GM12878 (cell line): Measurements from ENCODE around the gene USP17L28. TPM values are rescaled to one million over a fixed set of nuclear protein-coding genes. Genes with fewer than 3 reads are reported as not detected.
"Not testable (repeated sequence)": the region's sequence is repeated elsewhere in the genome, so short reads cannot be mapped to it uniquely, and the experiment has no call there.

Source experiments
- ATAC-seq: fragments of 200-7000 bp; cut with Tn5 transposase; 3 replicates; pipeline ENCODE4 v1.9.1; 2020; ENCODE audit warnings: mild to moderate bottlenecking, moderate library complexity
- BruUV-seq: library from RNA; stranded (reverse); fragments of 400-500 nt; replicated peaks from 2 replicates; lab custom pipeline; 2021; lab: Mats Ljungman, UMichigan
- CTCF ChIA-PET: fragments of 300-600 bp; sonication (Branson Sonifier 250); formaldehyde crosslinking; extraction: SDS; loops from one replicate; lab custom pipeline; 2021; ENCODE audit warnings: inconsistent platforms; lab: Yijun Ruan, JAX
- POLR2A ChIA-PET: fragments of 350-600 bp; formaldehyde crosslinking; extraction: SDS; loops from one replicate; lab custom pipeline; 2021; ENCODE audit warnings: inconsistent platforms; lab: Charles Lee
- RAD21 ChIA-PET: fragments of 300-600 bp; sonication (Branson Sonifier 250); formaldehyde crosslinking; loops from one replicate; lab custom pipeline; 2023; ENCODE audit warnings: antibody characterized with exemption; ENCODE audit not compliant: unreplicated experiment; lab: Charles Lee
- SMC1A ChIA-PET: fragments of 300-600 bp; sonication (Branson Sonifier 250); formaldehyde crosslinking; loops from one replicate; lab custom pipeline; 2023; ENCODE audit not compliant: unreplicated experiment, uncharacterized antibody; lab: Charles Lee
- DNase-seq: peaks from one replicate; pipeline ENCODE4 v3.0.0-alpha.2; 2011; ENCODE audit warnings: low read depth, low spot score
- FAIRE-seq: peaks from 3 replicates; lab custom pipeline; 2011; peaks lifted over from hg19 to GRCh38; lab: Jason Lieb, UNC
- H2AFZ ChIP-seq: 2 replicates; pipeline ENCODE4 v1.6.0; 2011; ENCODE audit warnings: low read depth, low read length, control low read depth; ENCODE audit not compliant: control insufficient read depth
- H3K27ac ChIP-seq: 2 replicates; pipeline ENCODE4 v1.5.1; 2011; ENCODE audit warnings: control low read depth; ENCODE audit not compliant: control insufficient read depth, insufficient read depth
- H3K27me3 ChIP-seq, 2 experiments: replicated peaks in 1 of 2; 2 replicates each; pipeline versions ENCODE4 v1.6.0 to v1.6.1; 2011; ENCODE audit warnings: low read length in 1 of 2; ENCODE audit not compliant: control insufficient read depth in 2 of 2, insufficient read depth in 2 of 2
- H3K36me3 ChIP-seq, 2 experiments: 2 replicates each; pipeline ENCODE4 v1.5.1; 2011; ENCODE audit warnings: low read length in 1 of 2; ENCODE audit not compliant: control insufficient read depth in 2 of 2, insufficient read depth in 2 of 2
- H3K4me1 ChIP-seq: 2 replicates; pipeline ENCODE4 v1.6.1; 2011; ENCODE audit warnings: mild to moderate bottlenecking, low read length, moderate library complexity, mixed read lengths; ENCODE audit not compliant: control insufficient read depth, insufficient read depth
- H3K4me2 ChIP-seq: 2 replicates; pipeline ENCODE4 v1.6.0; 2011; ENCODE audit warnings: control low read depth; ENCODE audit not compliant: control insufficient read depth, insufficient read depth
- H3K4me3 ChIP-seq: fragments of 200-600 bp; sonication (generic); 2 replicates; pipeline ENCODE4 v1.5.1; 2016
- H3K79me2 ChIP-seq: 2 replicates; pipeline ENCODE4 v1.6.0; 2011; ENCODE audit warnings: low read length; ENCODE audit not compliant: control insufficient read depth, insufficient read depth
- H3K9ac ChIP-seq: 2 replicates; pipeline ENCODE4 v1.8.0; 2011; ENCODE audit warnings: low read length, control low read depth, mixed read lengths; ENCODE audit not compliant: control insufficient read depth, insufficient read depth
- H3K9me3 ChIP-seq: replicated peaks from 3 replicates; pipeline ENCODE4 v1.5.1; 2011; ENCODE audit warnings: mild to moderate bottlenecking, low read length; ENCODE audit not compliant: control insufficient read depth, insufficient read depth
- H4K20me1 ChIP-seq: 2 replicates; pipeline ENCODE4 v1.6.0; 2011; ENCODE audit not compliant: control insufficient read depth, insufficient read depth
- WGBS: methylation state at CpG from one replicate; pipeline ENCODE4 v1.1.6; 2016; ENCODE audit warnings: low lambda C conversion rate; ENCODE audit not compliant: insufficient replicate concordance, insufficient coverage; ENCODE audit errors: missing lambda C conversion rate; 5-methylcytosine and 5-hydroxymethylcytosine counted together
- in situ Hi-C: fragments of 300-500 bp; cut with MboI; formaldehyde crosslinking; loops from 9 replicates; pipeline ENCODE4 v1.14.3; 2018; ENCODE audit warnings: mixed read lengths
- intact Hi-C: fragments of 100-400 bp; cut with micrococcal nuclease; formaldehyde crosslinking; loops from one replicate; pipeline ENCODE4 v1.14.2; 2022; ENCODE audit not compliant: unreplicated experiment
- polyA plus RNA-seq, 11 experiments: library from polyadenylated mRNA; depleted of rRNA in 4 of 11; unstranded in 6 of 11; stranded (reverse) in 5 of 11; fragments of >200 nt; fragmentation: Nextera tagmentation in 4 of 11; fragmentation: Illumina TruSeq in 1 of 11; extraction: Ambion mirVana in 4 of 11; extraction: Trizol in 1 of 11; gene quantifications; 1 replicate in 1 of 11; 2 replicates in 10 of 11; pipeline versions ENCODE4 v1.2.1 to v1.2.3, GENCODE V29; 2011 to 2016; ENCODE audit warnings: inconsistent platforms in 2 of 11, missing spikeins in 2 of 11, low read depth in 1 of 11
- total RNA-seq, 4 experiments: library from RNA; depleted of rRNA in 3 of 4; stranded (reverse); fragments of >200 nt in 3 of 4; fragmentation: Illumina TruSeq in 1 of 4; extraction: Trizol in 1 of 4; gene quantifications; 2 replicates each; pipeline versions ENCODE4 v1.2.1 to v1.2.3, GENCODE V29; 2013 to 2021

The USP17L28 gene
- total and polyA plus RNA-seq, 10 of the 15 experiments (the other 5 are each of a cell fraction or from before 2014, with no cell fraction given) = not detected

- BruUV-seq, H3K79me2 ChIP-seq, H3K36me3 ChIP-seq, H3K9me3 ChIP-seq, H3K27ac ChIP-seq, H3K4me2 ChIP-seq, H3K4me3 ChIP-seq, H2AFZ ChIP-seq, POLR2A ChIA-PET, FAIRE-seq, intact Hi-C loops, ATAC-seq, CTCF ChIA-PET, RAD21 ChIA-PET, SMC1A ChIA-PET, DNase-seq, in situ Hi-C loops, H3K4me1 ChIP-seq, H3K9ac ChIP-seq, H3K27me3 ChIP-seq, H4K20me1 ChIP-seq: not testable (repeated sequence)
- WGBS = no CpG with 5 or more reads among the region's 18 CpGs
Measured at GRCh38 chr4:9350866-9351265, 2.2 kb downstream of the USP17L28 start.

GRCh38 chr4:9353338-9353737, 4.6 kb downstream of the USP17L28 start, which contains the start of gene USP17L29:
TSS of gene USP17L29 (plus strand) at chr4:9353638. CDS start at chr4:9353638, 0 bp downstream.
- WGBS = no CpG with 5 or more reads among the region's 15 CpGs
- in situ Hi-C loops, intact Hi-C loops, H3K27me3 ChIP-seq, H3K9me3 ChIP-seq, H3K4me3 ChIP-seq, RAD21 ChIA-PET, H3K27ac ChIP-seq, H3K4me2 ChIP-seq, BruUV-seq, CTCF ChIA-PET, H4K20me1 ChIP-seq, H2AFZ ChIP-seq, H3K4me1 ChIP-seq, FAIRE-seq, ATAC-seq, SMC1A ChIA-PET, POLR2A ChIA-PET, DNase-seq, H3K9ac ChIP-seq, H3K79me2 ChIP-seq, H3K36me3 ChIP-seq: not testable (repeated sequence)

- H3K4me1 ChIP-seq, FAIRE-seq, H4K20me1 ChIP-seq, H3K36me3 ChIP-seq, H3K27ac ChIP-seq, SMC1A ChIA-PET, RAD21 ChIA-PET, H3K9ac ChIP-seq, H3K9me3 ChIP-seq, BruUV-seq, DNase-seq, H3K4me2 ChIP-seq, H3K27me3 ChIP-seq, ATAC-seq, POLR2A ChIA-PET, intact Hi-C loops, CTCF ChIA-PET, H3K4me3 ChIP-seq, H3K79me2 ChIP-seq, in situ Hi-C loops, H2AFZ ChIP-seq: not testable (repeated sequence)
- WGBS = no CpG with 5 or more reads among the region's 15 CpGs
Measured at GRCh38 chr4:9362829-9363228, 14.1 kb downstream of the USP17L28 start, which contains the start of gene USP17L30. TSS of gene USP17L30 (plus strand) at chr4:9363129. CDS start at chr4:9363129, 0 bp downstream.

GRCh38 chr4:9379881-9380280, 31.2 kb downstream of the USP17L28 start:
- CTCF ChIA-PET, H3K27me3 ChIP-seq, H3K36me3 ChIP-seq, H3K79me2 ChIP-seq, POLR2A ChIA-PET, RAD21 ChIA-PET, H3K9me3 ChIP-seq, H3K9ac ChIP-seq, intact Hi-C loops, H2AFZ ChIP-seq, SMC1A ChIA-PET, H3K4me1 ChIP-seq, in situ Hi-C loops, H3K27ac ChIP-seq, H4K20me1 ChIP-seq, BruUV-seq, DNase-seq, ATAC-seq, H3K4me2 ChIP-seq, FAIRE-seq, H3K4me3 ChIP-seq: not testable (repeated sequence)
- WGBS = 11% methylated on average over 1 of the region's 1 CpG
